Measurements from ENCODE around the gene TMX1. TPM values are rescaled to one million over a fixed set of nuclear protein-coding genes. Genes with fewer than 3 reads are reported as not detected.
A peak's percentile ranks its signal among the peaks of the same experiment; 100 is the strongest.

Gene TMX1
- total RNA-seq, 4 donors from 2014 or later: 11.4 to 25.8 (median 17.7) TPM

- intact Hi-C loops (cut with DNase I; ENCODE audit: low total_unique reads): no loop called here
- H3K4me3 ChIP-seq (ENCODE audit: low read depth, poor library complexity, severe bottlenecking): no peak overlapping the region
- no peak for TF ChIP-seq POLR2A (IDR thresholded peaks at IDR 0.05)
- TF ChIP-seq, protein P1, sequence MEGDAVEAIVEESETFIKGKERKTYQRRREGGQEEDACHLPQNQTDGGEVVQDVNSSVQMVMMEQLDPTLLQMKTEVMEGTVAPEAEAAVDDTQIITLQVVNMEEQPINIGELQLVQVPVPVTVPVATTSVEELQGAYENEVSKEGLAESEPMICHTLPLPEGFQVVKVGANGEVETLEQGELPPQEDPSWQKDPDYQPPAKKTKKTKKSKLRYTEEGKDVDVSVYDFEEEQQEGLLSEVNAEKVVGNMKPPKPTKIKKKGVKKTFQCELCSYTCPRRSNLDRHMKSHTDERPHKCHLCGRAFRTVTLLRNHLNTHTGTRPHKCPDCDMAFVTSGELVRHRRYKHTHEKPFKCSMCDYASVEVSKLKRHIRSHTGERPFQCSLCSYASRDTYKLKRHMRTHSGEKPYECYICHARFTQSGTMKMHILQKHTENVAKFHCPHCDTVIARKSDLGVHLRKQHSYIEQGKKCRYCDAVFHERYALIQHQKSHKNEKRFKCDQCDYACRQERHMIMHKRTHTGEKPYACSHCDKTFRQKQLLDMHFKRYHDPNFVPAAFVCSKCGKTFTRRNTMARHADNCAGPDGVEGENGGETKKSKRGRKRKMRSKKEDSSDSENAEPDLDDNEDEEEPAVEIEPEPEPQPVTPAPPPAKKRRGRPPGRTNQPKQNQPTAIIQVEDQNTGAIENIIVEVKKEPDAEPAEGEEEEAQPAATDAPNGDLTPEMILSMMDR (IDR thresholded peaks at IDR 0.05): no peak
- no peak for DNase-seq (ENCODE audit: low spot score in 2 of 2)
- WGBS, 2 donors: 74% methylated on average over 4 of the region's 4 CpGs
Observed at GRCh38 chr14:51277753-51278415, 37.8 kb downstream of the TMX1 start.

GRCh38 chr14:51282517-51282916 is 42.5 kb downstream of the TMX1 start:
- no peak overlapping the region for H3K4me3 ChIP-seq (ENCODE audit: low read depth, poor library complexity, severe bottlenecking)
- 64 to 90% methylated on average over 2 of the region's 2 CpGs for WGBS, 2 donors
- TF ChIP-seq, protein P1 (IDR thresholded peaks at IDR 0.05): no peak
- no peak for TF ChIP-seq POLR2A (IDR thresholded peaks at IDR 0.05)
- intact Hi-C loops (cut with DNase I; ENCODE audit: low total_unique reads): loop anchor here (5.0 kb wide), 1 partner anchor 495 kb away; no protein-coding TSS in a partner anchor
- DNase-seq (ENCODE audit: low spot score in 2 of 2): no peak

GRCh38 chr14:51283402-51284085 is 43.5 kb downstream of the TMX1 start:
- no peak overlapping the region for H3K4me3 ChIP-seq (ENCODE audit: low read depth, poor library complexity, severe bottlenecking)
- 49 to 51% methylated on average over 8 of the region's 8 CpGs for WGBS, 2 donors
- DNase-seq (ENCODE audit: low spot score in 2 of 2): no peak
- intact Hi-C loops (cut with DNase I; ENCODE audit: low total_unique reads): loop anchor here (5.0 kb wide), 1 partner anchor 494 kb away; no protein-coding TSS in a partner anchor
- TF ChIP-seq, protein P1 (IDR thresholded peaks at IDR 0.05): peak in 1 of 3 donors; percentile 84
- no peak for TF ChIP-seq POLR2A (IDR thresholded peaks at IDR 0.05)

- TF ChIP-seq, protein P1 (IDR thresholded peaks at IDR 0.05): no peak
- no peak for TF ChIP-seq POLR2A (IDR thresholded peaks at IDR 0.05)
- intact Hi-C loops (cut with DNase I; ENCODE audit: low total_unique reads): loop anchor here (5.0 kb wide), 1 partner anchor 493 kb away; no protein-coding TSS in a partner anchor
- H3K4me3 ChIP-seq (ENCODE audit: low read depth, poor library complexity, severe bottlenecking): no peak overlapping the region
- no peak for DNase-seq (ENCODE audit: low spot score in 2 of 2)
Observed at GRCh38 chr14:51284241-51284640, 44.2 kb downstream of the TMX1 start.

DNA sequence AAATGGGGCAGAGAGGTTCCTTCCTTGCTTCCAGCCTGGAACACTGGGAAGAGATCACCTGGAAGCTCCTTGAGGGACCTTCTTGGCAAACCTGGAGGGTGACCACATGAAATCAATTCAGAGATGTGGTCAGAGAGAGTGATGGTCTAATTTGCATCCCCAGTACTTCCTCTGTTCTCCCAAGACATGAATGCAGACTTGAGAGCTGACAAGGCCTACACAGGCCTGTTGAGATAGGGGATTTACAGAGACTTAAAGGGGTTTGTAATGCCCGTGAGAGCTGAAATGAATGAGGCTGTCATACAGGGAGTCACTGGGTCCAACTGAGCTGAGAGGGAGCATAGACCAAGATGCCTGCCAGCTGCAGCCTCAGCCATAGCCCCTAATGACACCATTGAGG is 45.1 kb downstream of the TMX1 start:
- H3K4me3 ChIP-seq (ENCODE audit: low read depth, poor library complexity, severe bottlenecking): no peak overlapping the region

More for the DNA sequence above, 45.1 kb downstream of the TMX1 start:
- TF ChIP-seq, protein P1 (IDR thresholded peaks at IDR 0.05): no peak
- TF ChIP-seq POLR2A (IDR thresholded peaks at IDR 0.05): no peak
- DNase-seq (ENCODE audit: low spot score in 2 of 2): no peak
- WGBS, 2 donors: 94 to 100% methylated on average over 1 of the region's 1 CpG
- intact Hi-C loops (cut with DNase I; ENCODE audit: low total_unique reads): no loop called here
